Panc1 (cell line): Measurements from ENCODE around the gene LCOR. TPM values are rescaled to one million over a fixed set of nuclear protein-coding genes. Genes with fewer than 3 reads are reported as not detected.

ENCODE experiments used
- ATAC-seq: fragments of 200-7000 bp; cut with Tn5 transposase; 2 replicates; pipeline ENCODE4 v1.9.1; 2020; ENCODE audit warnings: mild to moderate bottlenecking, moderate library complexity
- BruUV-seq: library from RNA; stranded (reverse); fragments of 400-500 nt; replicated peaks from 2 replicates; lab custom pipeline; 2021; lab: Mats Ljungman, UMichigan
- CTCF ChIA-PET: fragments of 300-600 bp; sonication (Branson Sonifier 250); formaldehyde crosslinking; loops from one replicate; lab custom pipeline; 2022; ENCODE audit warnings: antibody characterized with exemption; lab: Charles Lee
- POLR2A ChIA-PET: fragments of 300-600 bp; sonication (Branson Sonifier 250); formaldehyde crosslinking; loops from one replicate; lab custom pipeline; 2022; ENCODE audit warnings: antibody characterized with exemption; lab: Charles Lee
- DNase-seq: peaks from one replicate; pipeline ENCODE4 v3.0.0-alpha.2; 2010; ENCODE audit warnings: low read depth, low spot score
- H3K27ac ChIP-seq: 2 replicates; pipeline ENCODE4 v1.5.1; 2011; ENCODE audit warnings: mild to moderate bottlenecking, low read length, inconsistent platforms
- H3K27me3 ChIP-seq: fragments of 200-500 bp; sonication (Bioruptor generic); 2 replicates; pipeline ENCODE4 v1.6.0; 2014; ENCODE audit warnings: low read length, inconsistent platforms; ENCODE audit not compliant: control insufficient read depth, insufficient read depth
- H3K36me3 ChIP-seq: fragments of 200-500 bp; sonication (Bioruptor generic); 2 replicates; pipeline ENCODE4 v1.5.1; 2014; ENCODE audit warnings: inconsistent platforms, mild to moderate bottlenecking, low read length, moderate library complexity; ENCODE audit not compliant: control insufficient read depth, insufficient read depth
- H3K4me1 ChIP-seq: 2 replicates; pipeline ENCODE4 v1.5.1; 2011; ENCODE audit warnings: inconsistent platforms, mild to moderate bottlenecking, low read length, moderate library complexity; ENCODE audit not compliant: control insufficient read depth, insufficient read depth
- H3K4me3 ChIP-seq, 2 experiments: 2 replicates each; pipeline ENCODE4 v1.5.1; 2011 to 2012; ENCODE audit warnings: low read depth in 2 of 2, low read length in 2 of 2, mild to moderate bottlenecking in 2 of 2, inconsistent platforms in 1 of 2, moderate library complexity in 1 of 2
- H3K9me3 ChIP-seq: fragments of 200-500 bp; sonication (Bioruptor generic); 2 replicates; pipeline ENCODE4 v1.5.1; 2014; ENCODE audit warnings: low read depth, mild to moderate bottlenecking, inconsistent platforms, low read length, moderate library complexity; ENCODE audit not compliant: control insufficient read depth, insufficient read depth
- POLR2AphosphoS5 ChIP-seq: IDR thresholded peaks from 2 replicates; pipeline ENCODE4 v1.6.1; 2012; ENCODE audit warnings: mild to moderate bottlenecking, low read depth, low read length, moderate library complexity
- SIN3A ChIP-seq: IDR thresholded peaks from 2 replicates; pipeline ENCODE4 v1.6.1; 2012; ENCODE audit warnings: low read depth, mild to moderate bottlenecking, low read length, moderate library complexity, borderline replicate concordance; ENCODE audit not compliant: insufficient read depth
- TCF7L2 ChIP-seq: IDR thresholded peaks from 2 replicates; pipeline ENCODE4 v1.6.1; 2011; ENCODE audit warnings: mild to moderate bottlenecking, low read depth, low read length, inconsistent platforms
- in situ Hi-C: cut with HindIII; loops from 2 replicates; pipeline ENCODE4 v1.10.0; 2016; ENCODE audit warnings: low sequenced_read_pairs, low pct_unique_long_range_greater_than_20kb
- intact Hi-C: fragments of 100-400 bp; cut with micrococcal nuclease; formaldehyde crosslinking; loops from one replicate; pipeline ENCODE4 v1.10.0; 2022; ENCODE audit not compliant: unreplicated experiment
- total RNA-seq: library from RNA; stranded (reverse); gene quantifications from one replicate; pipeline ENCODE4 v1.2.1, GENCODE V29; 2021; ENCODE audit not compliant: unreplicated experiment
- TF ChIP-seq, protein P1 (sequence below): fragments of 450-650 bp; IDR thresholded peaks from 2 replicates; pipeline ENCODE4 v1.5.1; 2017; ENCODE audit warnings: mild to moderate bottlenecking
- TF ChIP-seq, protein P2 (sequence below), 2 experiments: IDR thresholded peaks; 2 replicates each; pipeline ENCODE4 v1.6.1; 2011 to 2012; ENCODE audit warnings: low read depth in 2 of 2, control low read depth in 1 of 2, low read length in 1 of 2, mild to moderate bottlenecking in 1 of 2, moderate library complexity in 1 of 2; ENCODE audit not compliant: insufficient read depth in 1 of 2

Gene LCOR
- total RNA-seq, 1 experiment from 2014 or later = 58.0 TPM

DNA sequence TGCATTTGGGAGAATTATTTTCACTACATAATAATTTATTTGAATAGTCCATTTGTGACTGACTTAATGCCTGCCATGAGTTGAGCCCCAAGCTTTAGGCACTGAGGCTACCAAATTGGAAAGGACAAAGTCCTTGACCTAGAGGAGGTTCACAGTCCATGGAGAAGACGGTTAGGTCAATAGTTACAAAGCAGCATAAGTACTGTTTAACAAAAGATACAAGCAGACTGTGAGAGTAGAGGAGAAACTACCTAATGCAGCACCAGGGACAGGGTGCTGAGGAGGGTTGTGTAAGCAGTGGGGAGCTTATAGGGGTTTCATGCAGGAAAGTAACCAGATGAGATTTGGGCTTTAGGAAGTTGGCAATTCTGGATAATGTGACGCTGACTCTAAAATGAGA is 139.2 kb downstream of the LCOR start:
- no peaks in the 10 kb centered on the region for H3K36me3 ChIP-seq
- ChIA-PET CTCF (no interaction called here), POLR2A (no interaction called here)
- no peaks in the 10 kb centered on the region for H3K4me1 ChIP-seq
- BruUV-seq = no TSS peak
- no peaks in the 10 kb centered on the region for H3K27me3 ChIP-seq
- in situ Hi-C loops = no loop called here
- H3K4me3 ChIP-seq = no peak overlapping the region
- no peak for ATAC-seq
- H3K27ac ChIP-seq = no peak overlapping the region
- no peaks in the 10 kb centered on the region for H3K9me3 ChIP-seq
- no peak for DNase-seq
- intact Hi-C loops = no loop called here
- no peak for TF ChIP-seq TCF7L2
- TF ChIP-seq SIN3A = no peak
- no peak for TF ChIP-seq POLR2AphosphoS5
- TF ChIP-seq, protein P1, sequence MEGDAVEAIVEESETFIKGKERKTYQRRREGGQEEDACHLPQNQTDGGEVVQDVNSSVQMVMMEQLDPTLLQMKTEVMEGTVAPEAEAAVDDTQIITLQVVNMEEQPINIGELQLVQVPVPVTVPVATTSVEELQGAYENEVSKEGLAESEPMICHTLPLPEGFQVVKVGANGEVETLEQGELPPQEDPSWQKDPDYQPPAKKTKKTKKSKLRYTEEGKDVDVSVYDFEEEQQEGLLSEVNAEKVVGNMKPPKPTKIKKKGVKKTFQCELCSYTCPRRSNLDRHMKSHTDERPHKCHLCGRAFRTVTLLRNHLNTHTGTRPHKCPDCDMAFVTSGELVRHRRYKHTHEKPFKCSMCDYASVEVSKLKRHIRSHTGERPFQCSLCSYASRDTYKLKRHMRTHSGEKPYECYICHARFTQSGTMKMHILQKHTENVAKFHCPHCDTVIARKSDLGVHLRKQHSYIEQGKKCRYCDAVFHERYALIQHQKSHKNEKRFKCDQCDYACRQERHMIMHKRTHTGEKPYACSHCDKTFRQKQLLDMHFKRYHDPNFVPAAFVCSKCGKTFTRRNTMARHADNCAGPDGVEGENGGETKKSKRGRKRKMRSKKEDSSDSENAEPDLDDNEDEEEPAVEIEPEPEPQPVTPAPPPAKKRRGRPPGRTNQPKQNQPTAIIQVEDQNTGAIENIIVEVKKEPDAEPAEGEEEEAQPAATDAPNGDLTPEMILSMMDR = no peak
- TF ChIP-seq, protein P2, sequence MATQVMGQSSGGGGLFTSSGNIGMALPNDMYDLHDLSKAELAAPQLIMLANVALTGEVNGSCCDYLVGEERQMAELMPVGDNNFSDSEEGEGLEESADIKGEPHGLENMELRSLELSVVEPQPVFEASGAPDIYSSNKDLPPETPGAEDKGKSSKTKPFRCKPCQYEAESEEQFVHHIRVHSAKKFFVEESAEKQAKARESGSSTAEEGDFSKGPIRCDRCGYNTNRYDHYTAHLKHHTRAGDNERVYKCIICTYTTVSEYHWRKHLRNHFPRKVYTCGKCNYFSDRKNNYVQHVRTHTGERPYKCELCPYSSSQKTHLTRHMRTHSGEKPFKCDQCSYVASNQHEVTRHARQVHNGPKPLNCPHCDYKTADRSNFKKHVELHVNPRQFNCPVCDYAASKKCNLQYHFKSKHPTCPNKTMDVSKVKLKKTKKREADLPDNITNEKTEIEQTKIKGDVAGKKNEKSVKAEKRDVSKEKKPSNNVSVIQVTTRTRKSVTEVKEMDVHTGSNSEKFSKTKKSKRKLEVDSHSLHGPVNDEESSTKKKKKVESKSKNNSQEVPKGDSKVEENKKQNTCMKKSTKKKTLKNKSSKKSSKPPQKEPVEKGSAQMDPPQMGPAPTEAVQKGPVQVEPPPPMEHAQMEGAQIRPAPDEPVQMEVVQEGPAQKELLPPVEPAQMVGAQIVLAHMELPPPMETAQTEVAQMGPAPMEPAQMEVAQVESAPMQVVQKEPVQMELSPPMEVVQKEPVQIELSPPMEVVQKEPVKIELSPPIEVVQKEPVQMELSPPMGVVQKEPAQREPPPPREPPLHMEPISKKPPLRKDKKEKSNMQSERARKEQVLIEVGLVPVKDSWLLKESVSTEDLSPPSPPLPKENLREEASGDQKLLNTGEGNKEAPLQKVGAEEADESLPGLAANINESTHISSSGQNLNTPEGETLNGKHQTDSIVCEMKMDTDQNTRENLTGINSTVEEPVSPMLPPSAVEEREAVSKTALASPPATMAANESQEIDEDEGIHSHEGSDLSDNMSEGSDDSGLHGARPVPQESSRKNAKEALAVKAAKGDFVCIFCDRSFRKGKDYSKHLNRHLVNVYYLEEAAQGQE (IDR thresholded peaks at IDR 0.05; ENCODE audit: insufficient read depth in 1 of 2, low read depth in 2 of 2, low read length in 1 of 2) = no peak

DNA sequence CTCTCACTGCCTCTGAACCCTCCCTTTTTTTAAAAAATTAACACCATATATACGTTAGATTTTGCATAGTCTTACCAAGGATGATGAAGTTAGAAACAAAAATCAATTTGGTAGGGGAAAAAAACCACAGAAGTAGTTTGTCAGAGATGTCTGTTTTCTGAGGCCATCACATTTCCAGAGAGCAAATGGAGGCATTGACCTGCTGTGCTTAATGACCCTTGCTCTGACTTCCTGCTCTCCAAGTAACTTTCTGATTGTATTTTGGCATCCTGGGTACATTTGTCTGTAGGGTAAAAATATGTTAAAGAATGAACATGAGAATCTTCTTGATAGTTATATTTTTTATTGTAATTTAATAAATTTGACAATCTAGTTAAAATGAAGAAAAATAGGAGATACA is 140.2 kb downstream of the LCOR start:
- in situ Hi-C loops (no loop called here), intact Hi-C loops (no loop called here)
- H3K27me3 ChIP-seq = no peaks in the 10 kb centered on the region
- DNase-seq = no peak
- H3K36me3 ChIP-seq = no peaks in the 10 kb centered on the region
- no TSS peak for BruUV-seq
- no peak overlapping the region for H3K4me3 ChIP-seq
- ATAC-seq = no peak
- no peaks in the 10 kb centered on the region for H3K9me3 ChIP-seq
- no peak overlapping the region for H3K27ac ChIP-seq
- no peaks in the 10 kb centered on the region for H3K4me1 ChIP-seq
- CTCF ChIA-PET = no interaction called here
- no peak for TF ChIP-seq TCF7L2
- TF ChIP-seq, protein P1 = no peak
- no peak for TF ChIP-seq POLR2AphosphoS5
- TF ChIP-seq, protein P2 (IDR thresholded peaks at IDR 0.05; ENCODE audit: insufficient read depth in 1 of 2, low read depth in 2 of 2, low read length in 1 of 2) = no peak
- no peak for TF ChIP-seq SIN3A
- POLR2A ChIA-PET = no interaction called here
